Measurements from ENCODE around the gene ZNF316. TPM values are rescaled to one million over a fixed set of nuclear protein-coding genes. Genes with fewer than 3 reads are reported as not detected.

ZNF316 gene
- total RNA-seq: 16.5 TPM
- long read RNA-seq, full-length matches to known transcripts: 2 of 12 reads
- long read RNA-seq, partial matches to known transcripts: 4 of 12 reads
- long read RNA-seq, other reads (novel, unspliced or antisense): 6 of 12 reads

- intact Hi-C loops (cut with DNase I): loop anchor here (10.0 kb wide), 1 partner anchor 68 kb away; the partner anchor contains the start of gene ZNF12
- ATAC-seq (peak; percentile 89), DNase-seq (ENCODE audit: missing footprints) (peak; percentile 86)
Measured at GRCh38 chr7:6636741-6637543, at the start of gene ZNF316. Gene ZNF316 (plus strand): TSS chr7:6637318. CDS start chr7:6642410, 5,092 bp downstream.

- ATAC-seq (no peak), DNase-seq (ENCODE audit: missing footprints) (no peak)
- intact Hi-C loops (cut with DNase I): no loop called here
Measured at GRCh38 chr7:6588566-6588965, 48.6 kb upstream of the ZNF316 start.

- ATAC-seq (no peak), DNase-seq (ENCODE audit: missing footprints) (no peak)
- intact Hi-C loops (cut with DNase I): no loop called here
Measured at GRCh38 chr7:6589151-6589828, 47.8 kb upstream of the ZNF316 start.

GRCh38 chr7:6589829-6590644 is 47.1 kb upstream of the ZNF316 start, which contains the start of gene INTS15:
Gene INTS15 (plus strand): TSS chr7:6590021. CDS start chr7:6590284, 263 bp downstream.
- intact Hi-C loops (cut with DNase I): loop anchor here (2.0 kb wide), 1 partner anchor 13 kb away; the partner anchor contains the start of gene ZDHHC4
- DNase-seq (ENCODE audit: missing footprints) (peak; percentile 90), ATAC-seq (peak; percentile 98)

GRCh38 chr7:6590645-6591110 is 46.4 kb upstream of the ZNF316 start:
- DNase-seq (ENCODE audit: missing footprints) (no peak), ATAC-seq (peak; percentile 12)
- intact Hi-C loops (cut with DNase I): loop anchor here (2.0 kb wide), 1 partner anchor 14 kb away; the partner anchor contains the start of gene ZDHHC4

GRCh38 chr7:6600093-6600492 is 37.0 kb upstream of the ZNF316 start:
- no peak for DNase-seq (ENCODE audit: missing footprints)
- ATAC-seq: no peak
- intact Hi-C loops (cut with DNase I): no loop called here

GRCh38 chr7:6604458-6604857 is 32.7 kb upstream of the ZNF316 start:
- intact Hi-C loops (cut with DNase I): no loop called here
- peak; percentile 37 for DNase-seq (ENCODE audit: missing footprints)
- no peak for ATAC-seq

- DNase-seq (ENCODE audit: missing footprints) (peak; percentile 65), ATAC-seq (no peak)
- intact Hi-C loops (cut with DNase I): no loop called here
Measured at GRCh38 chr7:6606866-6607583, 30.1 kb upstream of the ZNF316 start.

GRCh38 chr7:6607651-6608051 is 29.5 kb upstream of the ZNF316 start:
- peak; percentile 67 for DNase-seq (ENCODE audit: missing footprints)
- intact Hi-C loops (cut with DNase I): no loop called here
- ATAC-seq: no peak

GRCh38 chr7:6608081-6608480 is 29.0 kb upstream of the ZNF316 start:
- ATAC-seq (no peak), DNase-seq (ENCODE audit: missing footprints) (no peak)
- intact Hi-C loops (cut with DNase I): no loop called here

- DNase-seq (ENCODE audit: missing footprints) (no peak), ATAC-seq (no peak)
- intact Hi-C loops (cut with DNase I): no loop called here
Measured at GRCh38 chr7:6608794-6609193, 28.3 kb upstream of the ZNF316 start.

- DNase-seq (ENCODE audit: missing footprints): no peak
- no peak for ATAC-seq
- intact Hi-C loops (cut with DNase I): no loop called here
Measured at GRCh38 chr7:6612819-6613218, 24.3 kb upstream of the ZNF316 start.

- DNase-seq (ENCODE audit: missing footprints): no peak
- ATAC-seq: no peak
- intact Hi-C loops (cut with DNase I): no loop called here
Measured at GRCh38 chr7:6613706-6614105, 23.4 kb upstream of the ZNF316 start.

GRCh38 chr7:6614953-6615722 is 22.0 kb upstream of the ZNF316 start, which contains the start of gene ZNF853:
Gene ZNF853 (plus strand): TSS chr7:6615610. CDS start chr7:6616175, 565 bp downstream.
- intact Hi-C loops (cut with DNase I): no loop called here
- peak; percentile 47 for ATAC-seq
- DNase-seq (ENCODE audit: missing footprints): no peak

- ATAC-seq (peak; percentile 13), DNase-seq (ENCODE audit: missing footprints) (no peak)
- intact Hi-C loops (cut with DNase I): no loop called here
Measured at GRCh38 chr7:6615723-6616555, 21.2 kb upstream of the ZNF316 start.

GRCh38 chr7:6616854-6617643 is 20.1 kb upstream of the ZNF316 start:
- intact Hi-C loops (cut with DNase I): no loop called here
- no peak for DNase-seq (ENCODE audit: missing footprints)
- ATAC-seq: no peak

Data from Right ventricle myocardium inferior (tissue), 1 donor.